NCI-H510A (cell line): Measurements from ENCODE around the gene CGB2.
"Not testable (repeated sequence)": the region's sequence is repeated elsewhere in the genome, so short reads cannot be mapped to it uniquely, and the experiment has no call there.

Source experiments
- DNase-seq: peaks from one replicate; lab custom pipeline; 2025; lab: John Stamatoyannopoulos, UW

CGB2 gene

GRCh38 chr19:49067554-49067953 lies 35.9 kb downstream of the CGB2 start:
- no peak for DNase-seq

GRCh38 chr19:49069026-49069425 lies 37.3 kb downstream of the CGB2 start:
- no peak for DNase-seq

GRCh38 chr19:49070416-49070815 lies 38.7 kb downstream of the CGB2 start:
- no peak for DNase-seq

DNA sequence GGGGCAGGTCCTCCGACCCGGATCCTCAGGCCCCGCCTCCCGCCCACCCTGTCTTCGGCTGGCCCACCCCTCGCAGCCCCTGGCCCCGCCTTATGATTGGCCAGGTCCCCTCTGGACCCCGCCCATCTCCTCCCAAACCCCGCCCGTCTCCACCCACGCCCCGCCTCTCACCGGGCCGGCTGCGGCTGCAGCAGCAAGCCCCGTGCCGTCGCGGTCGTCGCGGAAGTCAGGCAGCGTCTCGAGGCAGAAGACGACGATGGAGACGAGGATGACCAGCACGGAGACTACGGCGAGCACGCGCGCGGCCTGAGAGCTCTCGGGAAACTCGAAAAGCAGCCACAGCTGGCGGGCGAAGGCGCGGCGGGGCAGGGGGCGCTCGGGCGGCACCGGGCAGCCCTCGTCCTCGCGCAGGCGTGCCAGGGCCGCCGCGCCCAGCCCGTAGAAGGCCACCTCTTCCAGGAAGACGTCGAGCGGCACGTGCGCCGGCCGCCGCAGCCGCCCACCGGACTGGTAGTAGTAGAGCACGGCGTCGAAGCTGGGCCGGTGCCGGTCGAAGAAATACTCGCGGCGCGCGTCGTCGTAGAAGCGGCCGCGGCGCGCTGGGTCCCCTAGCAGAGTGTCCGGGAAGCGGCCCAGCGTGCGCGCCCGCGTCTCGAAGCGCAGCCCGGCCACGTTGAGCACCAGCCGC lies 40.3 kb downstream of the CGB2 start:
- no peak for DNase-seq

- DNase-seq: no peak
Measured at GRCh38 chr19:49073514-49074378, 42.1 kb downstream of the CGB2 start.

GRCh38 chr19:49074869-49075268 lies 43.2 kb downstream of the CGB2 start:
- not testable (repeated sequence) for DNase-seq

DNA sequence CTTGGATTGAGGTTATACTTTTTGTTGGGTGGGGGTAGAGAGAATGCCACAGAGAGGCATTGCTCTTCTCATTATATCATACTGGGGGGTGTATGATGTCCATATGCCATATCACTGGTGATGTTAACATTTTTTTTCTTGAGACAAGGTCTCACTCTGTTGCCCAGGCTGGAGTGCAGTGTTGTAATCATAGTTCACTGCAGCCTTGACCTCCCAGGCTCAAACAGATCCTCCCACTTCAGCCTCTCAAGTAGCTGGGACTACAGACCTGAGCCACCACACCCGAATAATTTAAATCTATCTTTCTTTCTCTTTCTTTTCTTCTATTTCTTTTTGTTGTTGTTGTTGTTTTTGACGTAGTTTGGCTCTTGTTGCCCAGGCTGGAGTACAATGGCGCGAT lies 48.7 kb downstream of the CGB2 start:
- DNase-seq: no peak

- DNase-seq: no peak
Measured at GRCh38 chr19:49081273-49081672, 49.6 kb downstream of the CGB2 start.
